Measurements from ENCODE around the gene DNAH12. TPM values are rescaled to one million over a fixed set of nuclear protein-coding genes. Genes with fewer than 3 reads are reported as not detected.
"Not testable (repeated sequence)": the region's sequence is repeated elsewhere in the genome, so short reads cannot be mapped to it uniquely, and the experiment has no call there.

Gene DNAH12
- total and polyA plus RNA-seq, 4 donors: 0.10 to 0.18 TPM; not detected in 2

DNA sequence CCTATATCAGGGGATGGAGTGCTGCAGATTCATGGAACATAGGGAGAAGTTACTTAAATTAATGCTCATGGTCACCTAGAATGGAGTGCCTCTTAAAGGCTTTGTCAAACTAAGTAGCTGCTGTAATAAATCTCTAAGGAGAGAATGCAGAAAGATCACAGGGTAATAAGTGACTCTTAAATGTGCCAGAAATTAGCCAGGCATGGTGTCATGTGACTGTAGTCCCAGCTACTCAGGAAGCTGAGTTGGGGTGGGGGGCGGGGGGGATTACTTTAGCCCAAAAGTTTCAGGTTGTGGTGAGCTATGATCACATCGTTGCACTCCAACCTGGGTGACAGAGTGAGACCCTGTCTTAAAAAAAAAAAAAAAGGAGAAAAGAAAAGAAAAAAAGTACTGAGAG lies 160.7 kb downstream of the DNAH12 start:
- intact Hi-C loops (cut with DNase I): no loop called here

DNA sequence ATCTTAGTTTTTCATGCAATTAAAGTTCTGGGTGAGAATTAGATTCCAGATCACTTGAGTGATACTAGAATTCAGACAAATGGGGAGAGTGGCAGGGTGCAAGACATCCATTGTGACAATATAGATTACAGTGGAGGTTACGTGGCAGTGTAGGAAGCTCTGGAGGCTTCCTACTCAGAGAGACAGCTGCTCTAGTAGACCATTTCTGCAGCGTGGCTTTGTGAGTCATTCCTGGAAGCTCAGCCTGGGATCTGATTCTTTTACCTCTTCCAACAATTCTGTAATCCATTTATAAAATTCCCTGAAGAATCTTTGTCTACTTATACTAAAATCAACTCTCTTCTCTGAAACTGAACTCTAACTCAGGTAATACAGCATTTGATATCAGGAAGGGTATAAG lies 161.2 kb downstream of the DNAH12 start:
- DNase-seq: no peak
- no peak overlapping the region for H3K27ac ChIP-seq (ENCODE audit: low read depth in 1 of 2, low read length in 2 of 2)
- no peaks in the 10 kb centered on the region for H3K4me1 ChIP-seq (ENCODE audit: control insufficient read depth in 1 of 2, insufficient read depth in 2 of 2, low read length in 2 of 2)
- intact Hi-C loops (cut with DNase I): no loop called here
- H3K36me3 ChIP-seq (ENCODE audit: control insufficient read depth in 1 of 2, insufficient read depth in 2 of 2, low read length in 1 of 2): no peaks in the 10 kb centered on the region
- no peak for ATAC-seq (ENCODE audit: low FRiP score)
- H3K27me3 ChIP-seq (ENCODE audit: control insufficient read depth in 1 of 2, insufficient read depth in 2 of 2, low read length in 1 of 2): no peaks in the 10 kb centered on the region
- H3K4me3 ChIP-seq (ENCODE audit: low read length in 2 of 2): no peak overlapping the region
- WGBS, 2 donors: 48 to 50% methylated on average over 2 of the region's 2 CpGs
- no peaks in the 10 kb centered on the region for H3K9me3 ChIP-seq (ENCODE audit: control insufficient read depth, low read length)

More for the DNA sequence above, 160.7 kb downstream of the DNAH12 start:
- no peaks in the 10 kb centered on the region for H3K9me3 ChIP-seq (ENCODE audit: control insufficient read depth, low read length)
- WGBS, 2 donors: 49 to 50% methylated on average over 2 of the region's 2 CpGs
- no peaks in the 10 kb centered on the region for H3K4me1 ChIP-seq (ENCODE audit: control insufficient read depth in 1 of 2, insufficient read depth in 2 of 2, low read length in 2 of 2)
- H3K27me3 ChIP-seq (ENCODE audit: control insufficient read depth in 1 of 2, insufficient read depth in 2 of 2, low read length in 1 of 2): no peaks in the 10 kb centered on the region
- no peaks in the 10 kb centered on the region for H3K36me3 ChIP-seq (ENCODE audit: control insufficient read depth in 1 of 2, insufficient read depth in 2 of 2, low read length in 1 of 2)
- ATAC-seq (ENCODE audit: low FRiP score): no peak
- DNase-seq: no peak
- no peak overlapping the region for H3K27ac ChIP-seq (ENCODE audit: low read depth in 1 of 2, low read length in 2 of 2)
- H3K4me3 ChIP-seq (ENCODE audit: low read length in 2 of 2): no peak overlapping the region

- intact Hi-C loops (cut with DNase I): no loop called here
- no peak overlapping the region for H3K27ac ChIP-seq (ENCODE audit: low read depth in 1 of 2, low read length in 2 of 2)
- no peaks in the 10 kb centered on the region for H3K9me3 ChIP-seq (ENCODE audit: control insufficient read depth, low read length)
- no peaks in the 10 kb centered on the region for H3K36me3 ChIP-seq (ENCODE audit: control insufficient read depth in 1 of 2, insufficient read depth in 2 of 2, low read length in 1 of 2)
- DNase-seq (no peak), ATAC-seq (ENCODE audit: low FRiP score) (no peak)
- H3K27me3 ChIP-seq (ENCODE audit: control insufficient read depth in 1 of 2, insufficient read depth in 2 of 2, low read length in 1 of 2): no peaks in the 10 kb centered on the region
- no peak overlapping the region for H3K4me3 ChIP-seq (ENCODE audit: low read length in 2 of 2)
- 43 to 64% methylated on average over 1 of the region's 1 CpG for WGBS, 2 donors
- no peaks in the 10 kb centered on the region for H3K4me1 ChIP-seq (ENCODE audit: control insufficient read depth in 1 of 2, insufficient read depth in 2 of 2, low read length in 2 of 2)
Measured at GRCh38 chr3:57370341-57370740, 173.8 kb downstream of the DNAH12 start.

DNA sequence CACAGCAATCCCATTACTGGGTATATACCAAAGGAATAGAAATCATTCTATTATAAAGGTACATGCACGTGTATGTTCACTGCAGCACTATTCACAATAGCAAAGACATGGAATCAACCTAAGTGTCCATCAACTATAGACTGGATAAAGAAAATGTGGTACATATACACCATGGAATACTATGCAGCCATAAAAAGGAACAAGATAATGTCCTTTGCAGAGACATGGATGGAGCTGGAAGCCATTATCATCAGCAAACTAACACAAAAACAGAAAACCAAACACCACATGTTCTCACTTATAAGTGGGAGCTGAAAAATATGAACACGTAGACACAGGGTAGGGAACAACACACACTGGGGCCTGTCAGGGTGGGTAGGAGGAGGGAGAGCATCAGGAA lies 179.1 kb downstream of the DNAH12 start:
- DNase-seq; H3K36me3 ChIP-seq (ENCODE audit: control insufficient read depth in 1 of 2, insufficient read depth in 2 of 2, low read length in 1 of 2); H3K4me1 ChIP-seq (ENCODE audit: control insufficient read depth in 1 of 2, insufficient read depth in 2 of 2, low read length in 2 of 2); H3K4me3 ChIP-seq (ENCODE audit: low read length in 2 of 2); H3K27ac ChIP-seq (ENCODE audit: low read depth in 1 of 2, low read length in 2 of 2); H3K9me3 ChIP-seq (ENCODE audit: control insufficient read depth, low read length); intact Hi-C loops (cut with DNase I); ATAC-seq (ENCODE audit: low FRiP score); H3K27me3 ChIP-seq (ENCODE audit: control insufficient read depth in 1 of 2, insufficient read depth in 2 of 2, low read length in 1 of 2): not testable (repeated sequence)
- 77 to 82% methylated on average over 2 of the region's 2 CpGs for WGBS, 2 donors

- H3K27me3 ChIP-seq (ENCODE audit: control insufficient read depth in 1 of 2, insufficient read depth in 2 of 2, low read length in 1 of 2); H3K27ac ChIP-seq (ENCODE audit: low read depth in 1 of 2, low read length in 2 of 2); DNase-seq; H3K4me1 ChIP-seq (ENCODE audit: control insufficient read depth in 1 of 2, insufficient read depth in 2 of 2, low read length in 2 of 2); H3K36me3 ChIP-seq (ENCODE audit: control insufficient read depth in 1 of 2, insufficient read depth in 2 of 2, low read length in 1 of 2); H3K4me3 ChIP-seq (ENCODE audit: low read length in 2 of 2); intact Hi-C loops (cut with DNase I); H3K9me3 ChIP-seq (ENCODE audit: control insufficient read depth, low read length); ATAC-seq (ENCODE audit: low FRiP score): not testable (repeated sequence)
- WGBS, 2 donors: 66 to 86% methylated on average over 1 of the region's 1 CpG
Measured at GRCh38 chr3:57356275-57356674, 187.9 kb downstream of the DNAH12 start.

DNA sequence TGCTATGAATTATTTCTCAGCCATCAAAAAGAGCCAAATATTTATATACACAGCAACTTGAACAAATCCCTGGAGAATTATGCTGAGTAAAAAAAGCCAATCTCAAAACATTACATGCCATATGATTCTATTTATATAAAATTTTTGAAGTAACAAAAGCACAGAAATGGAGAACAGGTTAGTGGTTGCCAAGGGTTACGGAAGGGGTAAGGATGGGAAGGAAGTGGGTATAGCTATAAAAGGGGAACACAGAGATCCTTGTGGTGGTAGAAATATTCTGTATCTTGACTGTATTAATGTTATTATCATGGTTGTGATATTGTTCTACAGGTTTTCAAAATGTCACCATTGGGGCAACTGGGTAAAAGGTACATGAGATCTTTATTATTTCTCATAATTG lies 189.4 kb downstream of the DNAH12 start:
- Histone ChIP-seq H3K36me3 (ENCODE audit: control insufficient read depth in 1 of 2, insufficient read depth in 2 of 2, low read length in 1 of 2) (no peaks in the 10 kb centered on the region), H3K4me3 (ENCODE audit: low read length in 2 of 2) (no peak overlapping the region), H3K4me1 (ENCODE audit: control insufficient read depth in 1 of 2, insufficient read depth in 2 of 2, low read length in 2 of 2) (no peaks in the 10 kb centered on the region), H3K27ac (ENCODE audit: low read depth in 1 of 2, low read length in 2 of 2) (no peak overlapping the region), H3K9me3 (ENCODE audit: control insufficient read depth, low read length) (no peaks in the 10 kb centered on the region), H3K27me3 (ENCODE audit: control insufficient read depth in 1 of 2, insufficient read depth in 2 of 2, low read length in 1 of 2) (no peaks in the 10 kb centered on the region)
- 9 to 16% methylated on average over 1 of the region's 1 CpG for WGBS, 2 donors
- ATAC-seq (ENCODE audit: low FRiP score) (no peak), DNase-seq (no peak)
- intact Hi-C loops (cut with DNase I): no loop called here

- ATAC-seq (ENCODE audit: low FRiP score) (no peak), DNase-seq (no peak)
- Histone ChIP-seq H3K27ac (ENCODE audit: low read depth in 1 of 2, low read length in 2 of 2) (no peak overlapping the region), H3K36me3 (ENCODE audit: control insufficient read depth in 1 of 2, insufficient read depth in 2 of 2, low read length in 1 of 2) (no peaks in the 10 kb centered on the region), H3K9me3 (ENCODE audit: control insufficient read depth, low read length) (no peaks in the 10 kb centered on the region), H3K4me3 (ENCODE audit: low read length in 2 of 2) (no peak overlapping the region), H3K4me1 (ENCODE audit: control insufficient read depth in 1 of 2, insufficient read depth in 2 of 2, low read length in 2 of 2) (no peaks in the 10 kb centered on the region), H3K27me3 (ENCODE audit: control insufficient read depth in 1 of 2, insufficient read depth in 2 of 2, low read length in 1 of 2) (no peaks in the 10 kb centered on the region)
- WGBS, 2 donors: 66 to 73% methylated on average over 1 of the region's 1 CpG
- intact Hi-C loops (cut with DNase I): no loop called here
Measured at GRCh38 chr3:57350271-57350670, 193.9 kb downstream of the DNAH12 start.

GRCh38 chr3:57339071-57339642 lies 205.0 kb downstream of the DNAH12 start:
- H3K9me3 ChIP-seq (ENCODE audit: control insufficient read depth, low read length); H3K36me3 ChIP-seq (ENCODE audit: control insufficient read depth in 1 of 2, insufficient read depth in 2 of 2, low read length in 1 of 2); DNase-seq; H3K4me3 ChIP-seq (ENCODE audit: low read length in 2 of 2); ATAC-seq (ENCODE audit: low FRiP score); H3K27me3 ChIP-seq (ENCODE audit: control insufficient read depth in 1 of 2, insufficient read depth in 2 of 2, low read length in 1 of 2); intact Hi-C loops (cut with DNase I); H3K4me1 ChIP-seq (ENCODE audit: control insufficient read depth in 1 of 2, insufficient read depth in 2 of 2, low read length in 2 of 2); H3K27ac ChIP-seq (ENCODE audit: low read depth in 1 of 2, low read length in 2 of 2): not testable (repeated sequence)
- 71 to 93% methylated on average over 4 to 7 of the region's 7 CpGs for WGBS, 2 donors

DNA sequence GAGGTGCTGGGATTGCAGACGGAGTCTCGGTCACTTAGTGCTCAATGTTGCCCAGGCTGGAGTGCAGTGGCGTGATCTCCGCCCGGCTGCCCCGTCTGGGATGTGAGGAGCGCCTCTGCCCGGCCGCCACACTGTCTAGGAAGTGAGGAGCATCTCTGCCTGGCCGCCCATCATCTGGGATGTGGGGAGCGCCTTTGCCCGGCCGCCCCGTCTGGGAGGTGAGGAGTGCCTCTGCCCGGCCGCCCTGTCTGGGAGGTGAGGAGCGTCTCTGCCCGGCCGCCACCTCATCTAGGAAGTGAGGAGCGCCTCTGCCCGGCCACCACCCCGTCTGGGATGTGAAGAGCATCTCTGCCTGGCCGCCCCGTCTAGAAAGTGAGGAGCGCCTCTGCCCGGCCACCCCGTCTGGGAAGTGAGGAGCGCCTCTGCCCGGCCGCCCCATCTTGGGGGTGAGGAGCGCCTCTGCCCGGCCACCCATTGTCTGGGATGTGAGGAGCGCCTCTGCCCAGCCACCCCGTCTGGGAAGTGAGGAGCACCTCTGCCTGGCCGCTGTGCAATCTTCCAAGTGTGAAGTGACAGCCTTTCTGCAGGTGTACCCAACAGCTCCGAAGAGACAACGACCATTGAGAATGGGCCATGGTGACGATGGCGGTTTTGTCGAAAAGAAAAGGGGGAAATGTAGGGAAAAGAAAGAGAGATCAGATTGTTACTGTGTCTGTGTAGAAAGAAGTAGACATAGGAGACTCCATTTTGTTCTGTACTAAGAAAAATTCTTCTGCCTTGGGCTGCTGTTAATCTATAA lies 205.7 kb downstream of the DNAH12 start:
- intact Hi-C loops (cut with DNase I); ATAC-seq (ENCODE audit: low FRiP score); DNase-seq; H3K27ac ChIP-seq (ENCODE audit: low read depth in 1 of 2, low read length in 2 of 2); H3K36me3 ChIP-seq (ENCODE audit: control insufficient read depth in 1 of 2, insufficient read depth in 2 of 2, low read length in 1 of 2); H3K9me3 ChIP-seq (ENCODE audit: control insufficient read depth, low read length); H3K4me3 ChIP-seq (ENCODE audit: low read length in 2 of 2); H3K27me3 ChIP-seq (ENCODE audit: control insufficient read depth in 1 of 2, insufficient read depth in 2 of 2, low read length in 1 of 2); H3K4me1 ChIP-seq (ENCODE audit: control insufficient read depth in 1 of 2, insufficient read depth in 2 of 2, low read length in 2 of 2): not testable (repeated sequence)
- WGBS, 2 donors: 92 to 94% methylated on average over 39 to 40 of the region's 40 CpGs

All from aorta (tissue), 5 donors.